Transverse colon (tissue), 4 donors: Measurements from ENCODE around the gene TMED7. TPM values are rescaled to one million over a fixed set of nuclear protein-coding genes. Genes with fewer than 3 reads are reported as not detected.

Experiments
- DNase-seq: peaks from one replicate; pipeline ENCODE4 v3.0.0-alpha.2; 2019
- H3K27ac ChIP-seq, 4 donors: fragments of 200-600 bp; sonication (generic); 2 replicates each; pipeline ENCODE4 v1.5.1; 2016 to 2018; ENCODE audit warnings: inconsistent platforms in 4 of 4
- H3K27me3 ChIP-seq: fragments of 200-600 bp; sonication (generic); 2 replicates; pipeline ENCODE4 v1.5.1; 2017; ENCODE audit warnings: inconsistent platforms
- H3K36me3 ChIP-seq, 4 donors: fragments of 200-600 bp; sonication (generic); 2 replicates each; pipeline ENCODE4 v1.5.1; 2017 to 2019; ENCODE audit warnings: inconsistent platforms in 4 of 4
- H3K4me1 ChIP-seq, 4 donors: fragments of 200-600 bp; sonication (generic); 2 replicates each; pipeline ENCODE4 v1.5.1; 2017 to 2020; ENCODE audit warnings: inconsistent platforms in 4 of 4
- H3K4me3 ChIP-seq, 4 donors: fragments of 200-600 bp; sonication (generic); 1 replicate in 1 of 4; 2 replicates in 3 of 4; pipeline versions ENCODE4 v1.5.1 to v1.6.1; 2017 to 2019; ENCODE audit warnings: inconsistent platforms in 4 of 4
- H3K9me3 ChIP-seq, 2 donors: fragments of 200-600 bp; sonication (generic); 2 replicates each; pipeline ENCODE4 v1.5.1; 2017 to 2019; ENCODE audit warnings: inconsistent platforms in 2 of 2
- EP300 ChIP-seq: sonication (generic); formaldehyde crosslinking; IDR thresholded peaks from one replicate; pipeline ENCODE4 v1.6.1; 2017; ENCODE audit warnings: antibody characterized with exemption, low read depth
- POLR2A ChIP-seq: fragments of 450-650 bp; IDR thresholded peaks from one replicate; pipeline ENCODE4 v1.6.1; 2016; ENCODE audit warnings: antibody characterized with exemption, mild to moderate bottlenecking, moderate library complexity
- POLR2AphosphoS5 ChIP-seq, 3 donors: sonication (generic); formaldehyde crosslinking; IDR thresholded peaks; one replicate each; pipeline ENCODE4 v1.6.1; 2016; ENCODE audit warnings: antibody characterized with exemption in 3 of 3
- WGBS, 2 donors: methylation state at CpG; one replicate each; pipeline ENCODE4 v1.1.5; 2018; ENCODE audit warnings: low coverage in 1 of 2; 5-methylcytosine and 5-hydroxymethylcytosine counted together
- in situ Hi-C, 4 donors: fragments of 200-750 bp; cut with MboI; loops; one replicate each; pipeline versions ENCODE4 v1.15.0 to v1.15.1; 2017; ENCODE audit warnings: low sequenced_read_pairs in 3 of 4, low pct_ligation_motif_present in 1 of 4, low pct_unique_long_range_greater_than_20kb in 1 of 4
- intact Hi-C: fragments of 100-400 bp; cut with DNase I; formaldehyde crosslinking; loops from one replicate; pipeline ENCODE4 v1.15.1; 2023; ENCODE audit warnings: low total_unique reads
- total RNA-seq, 4 donors: library from RNA; depleted of rRNA; stranded (reverse); fragments of >200 nt; gene quantifications; one replicate each; pipeline ENCODE4 v1.1.0, GENCODE V29; 2016
- TF ChIP-seq, protein P1 (sequence below), 5 experiments: fragments of 200-600 bp in 3 of 5; fragments of 450-650 bp in 2 of 5; sonication (generic) in 3 of 5; IDR thresholded peaks; 1 replicate in 2 of 5; 2 replicates in 3 of 5; pipeline ENCODE4 v1.5.1; 2016 to 2017; ENCODE audit warnings: antibody characterized with exemption in 5 of 5, inconsistent platforms in 3 of 5, mild to moderate bottlenecking in 2 of 5, moderate library complexity in 1 of 5

Gene TMED7
- total RNA-seq, 4 donors from 2014 or later = 29.9 to 122 (median 98.2) TPM

DNA sequence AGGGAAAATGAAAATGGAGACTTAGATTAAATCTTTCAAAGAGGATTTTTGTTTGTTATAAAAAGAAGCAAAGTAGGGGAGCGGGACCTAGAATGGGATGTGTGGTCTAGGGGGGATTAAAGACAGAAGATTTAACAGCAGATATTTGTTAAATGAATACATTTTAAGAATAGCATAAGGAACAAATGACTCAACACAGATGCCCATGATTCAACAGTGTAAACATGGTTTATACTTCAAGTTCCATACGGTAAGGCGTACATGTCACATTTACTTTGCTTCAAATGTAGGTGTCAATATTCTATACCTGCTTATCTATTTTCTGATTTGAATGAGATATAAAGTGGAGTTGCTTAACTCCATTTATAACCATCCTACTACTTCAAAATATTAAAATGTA, 25.1 kb downstream of the TMED7 start:
- WGBS, 2 donors = 64 to 66% methylated on average over 3 of the region's 3 CpGs
- TF ChIP-seq EP300 = no peak
- TF ChIP-seq, protein P1, sequence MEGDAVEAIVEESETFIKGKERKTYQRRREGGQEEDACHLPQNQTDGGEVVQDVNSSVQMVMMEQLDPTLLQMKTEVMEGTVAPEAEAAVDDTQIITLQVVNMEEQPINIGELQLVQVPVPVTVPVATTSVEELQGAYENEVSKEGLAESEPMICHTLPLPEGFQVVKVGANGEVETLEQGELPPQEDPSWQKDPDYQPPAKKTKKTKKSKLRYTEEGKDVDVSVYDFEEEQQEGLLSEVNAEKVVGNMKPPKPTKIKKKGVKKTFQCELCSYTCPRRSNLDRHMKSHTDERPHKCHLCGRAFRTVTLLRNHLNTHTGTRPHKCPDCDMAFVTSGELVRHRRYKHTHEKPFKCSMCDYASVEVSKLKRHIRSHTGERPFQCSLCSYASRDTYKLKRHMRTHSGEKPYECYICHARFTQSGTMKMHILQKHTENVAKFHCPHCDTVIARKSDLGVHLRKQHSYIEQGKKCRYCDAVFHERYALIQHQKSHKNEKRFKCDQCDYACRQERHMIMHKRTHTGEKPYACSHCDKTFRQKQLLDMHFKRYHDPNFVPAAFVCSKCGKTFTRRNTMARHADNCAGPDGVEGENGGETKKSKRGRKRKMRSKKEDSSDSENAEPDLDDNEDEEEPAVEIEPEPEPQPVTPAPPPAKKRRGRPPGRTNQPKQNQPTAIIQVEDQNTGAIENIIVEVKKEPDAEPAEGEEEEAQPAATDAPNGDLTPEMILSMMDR (IDR thresholded peaks at IDR 0.05) = no peak
- Histone ChIP-seq H3K27ac (no peak overlapping the region), H3K4me1 (peaks cover 3 to 32% (median 23%) of the 10 kb centered on the region in 4 donors), H3K9me3 (no peaks in the 10 kb centered on the region), H3K36me3 (no peaks in the 10 kb centered on the region), H3K4me3 (peak overlapping the region in 1 of 4 donors; percentile 94), H3K27me3 (no peaks in the 10 kb centered on the region)
- DNase-seq = no peak
- in situ Hi-C loops (no loop called here), intact Hi-C loops (no loop called here)

DNA sequence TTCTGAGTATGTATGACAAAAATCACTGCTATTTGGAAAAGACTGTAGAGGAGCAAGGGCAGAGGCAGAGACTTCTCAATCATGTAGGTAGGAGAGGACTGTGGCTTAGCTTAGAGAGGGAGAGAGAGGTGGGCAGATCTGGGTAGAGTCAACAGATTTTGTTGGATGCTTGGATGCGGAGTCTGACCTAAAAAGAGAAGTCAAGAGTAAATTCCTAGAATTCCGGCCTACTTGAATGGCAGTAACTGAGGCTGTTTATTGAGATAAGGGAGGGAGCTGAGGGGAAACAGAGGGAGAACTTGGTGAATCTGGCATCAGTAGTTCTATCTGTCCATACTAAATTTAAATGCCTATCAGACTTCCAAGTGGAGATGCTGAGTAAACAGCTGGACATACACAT, 25.9 kb downstream of the TMED7 start:
- in situ Hi-C loops (loop anchor here in 1 of 4 donors (25.0 kb wide), 1 partner anchor 513 kb away; no protein-coding TSS in a partner anchor), intact Hi-C loops (no loop called here)
- no peaks in the 10 kb centered on the region for H3K36me3 ChIP-seq
- H3K4me1 ChIP-seq = peaks cover 3 to 32% (median 23%) of the 10 kb centered on the region in 4 donors
- H3K9me3 ChIP-seq = no peaks in the 10 kb centered on the region
- TF ChIP-seq POLR2A = no peak
- TF ChIP-seq, protein P1 (IDR thresholded peaks at IDR 0.05) = no peak
- no peak for TF ChIP-seq POLR2AphosphoS5 (IDR thresholded peaks at IDR 0.05)
- TF ChIP-seq EP300 = no peak
- H3K27ac ChIP-seq = peak overlapping the region in 1 of 4 donors; percentile 41
- H3K27me3 ChIP-seq = no peaks in the 10 kb centered on the region
- no peak for DNase-seq
- WGBS, 2 donors = 69 to 80% methylated on average over 1 to 2 of the region's 2 CpGs
- H3K4me3 ChIP-seq = no peak overlapping the region

DNA sequence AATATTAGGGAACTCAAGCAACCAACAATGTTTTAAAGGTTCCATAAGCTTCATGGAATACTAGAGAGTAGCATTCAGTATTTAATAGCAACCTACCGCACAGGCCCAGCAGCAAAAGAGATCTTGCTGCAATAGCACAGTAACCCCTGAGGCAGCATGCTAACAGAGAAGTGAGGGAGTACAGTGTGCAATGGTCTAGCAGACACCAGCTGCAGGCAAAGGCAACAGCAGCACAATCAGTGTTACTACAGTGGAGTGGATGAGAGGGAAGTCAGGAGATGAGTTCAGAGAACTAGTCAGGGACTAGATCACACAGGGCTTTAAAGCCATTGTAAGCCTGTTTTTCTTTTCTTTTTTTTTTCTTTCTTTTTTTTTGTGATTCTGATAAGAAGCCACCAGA, 26.3 kb downstream of the TMED7 start:
- WGBS, 2 donors = 72% methylated on average over 1 of the region's 1 CpG; no CpG with 5 or more reads in 1 of the 2 donors
- H3K4me3 ChIP-seq = no peak overlapping the region
- peaks cover 3 to 32% (median 23%) of the 10 kb centered on the region in 4 donors for H3K4me1 ChIP-seq
- DNase-seq = no peak
- peak overlapping the region in 1 of 4 donors; percentile 41 for H3K27ac ChIP-seq
- no peaks in the 10 kb centered on the region for H3K36me3 ChIP-seq
- in situ Hi-C loops = loop anchor here in 1 of 4 donors (25.0 kb wide), 1 partner anchor 512 kb away; no protein-coding TSS in a partner anchor
- H3K9me3 ChIP-seq = no peaks in the 10 kb centered on the region
- no peaks in the 10 kb centered on the region for H3K27me3 ChIP-seq
- TF ChIP-seq, protein P1 (IDR thresholded peaks at IDR 0.05) = no peak
- no peak for TF ChIP-seq POLR2A
- no peak for TF ChIP-seq POLR2AphosphoS5 (IDR thresholded peaks at IDR 0.05)
- TF ChIP-seq EP300 = no peak
- intact Hi-C loops = no loop called here

GRCh38 chr5:115594128-115595047, 31.4 kb downstream of the TMED7 start:
- Histone ChIP-seq H3K36me3 (no peaks in the 10 kb centered on the region), H3K27me3 (no peaks in the 10 kb centered on the region), H3K9me3 (no peaks in the 10 kb centered on the region), H3K27ac (no peak overlapping the region), H3K4me3 (no peak overlapping the region), H3K4me1 (peaks cover 0 to 8% (median 0%) of the 10 kb centered on the region in 4 donors)
- no peak for DNase-seq
- in situ Hi-C loops = loop anchor here in 1 of 4 donors (25.0 kb wide), 1 partner anchor 507 kb away; no protein-coding TSS in a partner anchor
- WGBS, 2 donors = 81% methylated on average over 2 of the region's 2 CpGs
- TF ChIP-seq, protein P1 (IDR thresholded peaks at IDR 0.05) = no peak
- TF ChIP-seq POLR2A (no peak), POLR2AphosphoS5 (IDR thresholded peaks at IDR 0.05) (no peak)
- intact Hi-C loops = no loop called here
